GM19452 (cell line): ENCODE data around the gene IGFBP2.

ENCODE experiments used
- ATAC-seq: cut with Tn5 transposase; IDR thresholded peaks from one replicate; pipeline ENCODE4 v1.9.1; 2021; ENCODE audit not compliant: unreplicated experiment

IGFBP2 gene

DNA sequence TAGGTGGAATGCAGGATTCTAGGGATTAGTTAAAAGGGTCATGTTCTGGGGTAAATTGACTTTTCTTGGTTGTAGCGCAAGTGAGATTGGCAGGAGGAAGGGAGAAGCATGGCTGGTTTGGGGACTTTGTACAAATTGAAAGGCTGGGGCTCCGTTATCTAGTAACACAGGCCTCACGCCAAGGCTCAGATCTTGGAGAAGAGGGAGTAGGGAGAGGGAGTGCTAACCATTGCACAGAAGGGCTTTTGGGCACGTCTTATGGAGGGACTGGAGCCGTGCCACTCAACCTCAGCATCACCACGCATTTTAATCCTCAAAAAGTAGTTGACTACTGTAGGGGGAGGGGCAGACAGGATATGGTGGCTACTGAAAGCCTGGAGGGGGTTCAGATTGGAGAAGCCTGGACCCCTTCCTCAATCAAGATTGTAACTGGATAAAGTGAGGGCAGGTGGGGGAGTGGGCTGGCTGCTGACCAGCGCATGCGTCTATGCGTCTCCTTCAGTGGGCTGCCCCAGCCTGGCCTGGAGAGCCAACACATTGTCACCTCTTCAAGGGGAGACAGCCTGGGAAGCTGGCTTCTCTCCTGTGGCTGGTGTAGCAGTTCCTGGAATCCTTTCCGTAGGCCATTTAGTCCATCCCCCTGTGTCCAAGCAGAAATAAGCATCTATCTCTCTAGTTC lies 47.9 kb downstream of the IGFBP2 start:
- no peak for ATAC-seq

DNA sequence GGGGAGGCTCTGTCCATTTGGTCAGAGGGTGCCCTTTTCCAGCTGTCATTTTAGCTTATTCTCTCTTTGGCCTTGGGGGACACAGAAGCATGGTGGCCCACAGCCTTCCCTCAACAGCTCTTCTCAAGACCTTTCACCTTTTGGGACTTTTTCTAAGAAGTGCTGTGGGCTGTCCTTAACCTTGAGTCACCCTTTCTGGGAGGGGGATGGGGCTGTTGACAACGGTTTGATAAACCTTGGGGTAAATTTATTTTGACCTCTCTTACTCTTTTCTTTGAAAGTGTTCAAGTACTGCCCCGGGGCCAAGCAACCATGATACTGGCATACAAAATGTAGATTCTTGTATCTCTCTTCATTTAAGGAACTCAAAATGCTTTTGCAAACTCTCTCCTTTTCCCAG lies 48.5 kb downstream of the IGFBP2 start:
- ATAC-seq = no peak

DNA sequence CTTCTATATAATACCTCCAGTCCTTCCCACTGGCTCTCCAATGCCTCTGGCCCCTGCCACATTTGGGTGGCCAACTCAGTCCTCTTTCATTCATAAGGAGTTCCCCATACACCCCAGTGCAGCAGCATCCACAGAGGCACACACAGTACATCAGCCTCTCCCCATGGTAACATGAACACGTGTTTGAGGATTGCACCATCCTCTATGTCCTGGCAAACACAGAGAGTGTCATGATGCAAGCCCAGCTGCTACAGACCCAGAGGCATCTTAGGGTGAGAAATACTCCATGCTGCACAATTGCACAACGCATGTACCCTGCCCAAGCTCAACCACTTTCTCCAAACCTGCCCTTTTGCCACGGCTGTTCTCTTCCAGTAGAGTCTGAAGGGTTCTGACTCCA lies 50.6 kb downstream of the IGFBP2 start:
- ATAC-seq = no peak

DNA sequence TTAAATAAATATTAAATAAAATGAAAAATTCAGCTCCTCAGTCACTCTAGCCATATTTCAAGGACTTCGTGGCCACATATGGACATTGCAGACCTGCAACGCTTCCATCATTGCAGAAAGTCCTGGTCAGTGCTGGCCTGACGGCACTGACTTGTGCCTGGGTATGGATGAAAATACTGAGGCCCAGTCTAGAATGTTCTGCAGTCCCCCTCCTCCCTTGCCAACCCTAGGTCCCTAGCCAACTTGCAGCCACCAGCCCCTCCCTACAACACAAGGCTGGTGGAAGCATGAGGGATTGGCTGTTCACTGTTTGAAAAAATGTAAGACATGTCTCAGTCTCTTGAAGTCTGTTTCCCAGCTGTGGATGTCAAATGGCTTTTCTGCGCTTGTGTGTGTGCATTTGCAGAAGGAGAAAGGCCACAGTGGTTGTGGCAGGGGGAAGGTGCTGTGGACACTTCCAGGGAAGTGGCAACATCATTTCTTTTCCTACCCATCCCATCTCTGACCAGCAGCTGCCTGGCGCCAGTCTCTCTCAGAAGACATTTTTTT lies 52.2 kb downstream of the IGFBP2 start:
- no peak for ATAC-seq

DNA sequence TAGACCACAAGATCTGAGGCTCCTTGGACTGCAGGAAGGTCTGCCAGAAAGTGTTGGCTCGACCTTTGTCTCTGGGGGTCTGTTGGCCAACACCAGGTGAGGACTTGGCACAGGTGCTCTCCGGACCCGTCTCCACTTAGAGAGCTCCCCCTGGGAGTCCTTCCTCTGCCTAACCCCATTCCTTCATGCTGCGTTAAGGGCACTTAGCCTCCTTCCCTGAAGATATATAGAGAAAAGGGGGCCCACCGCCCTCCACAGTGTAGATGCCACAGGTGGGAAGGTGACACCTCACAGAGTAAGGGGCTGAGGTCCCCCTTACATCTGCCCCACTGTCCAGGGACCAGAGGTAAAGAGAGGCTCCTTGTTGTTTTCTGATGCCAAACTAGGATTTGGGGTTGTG lies 53.9 kb downstream of the IGFBP2 start:
- no peak for ATAC-seq

DNA sequence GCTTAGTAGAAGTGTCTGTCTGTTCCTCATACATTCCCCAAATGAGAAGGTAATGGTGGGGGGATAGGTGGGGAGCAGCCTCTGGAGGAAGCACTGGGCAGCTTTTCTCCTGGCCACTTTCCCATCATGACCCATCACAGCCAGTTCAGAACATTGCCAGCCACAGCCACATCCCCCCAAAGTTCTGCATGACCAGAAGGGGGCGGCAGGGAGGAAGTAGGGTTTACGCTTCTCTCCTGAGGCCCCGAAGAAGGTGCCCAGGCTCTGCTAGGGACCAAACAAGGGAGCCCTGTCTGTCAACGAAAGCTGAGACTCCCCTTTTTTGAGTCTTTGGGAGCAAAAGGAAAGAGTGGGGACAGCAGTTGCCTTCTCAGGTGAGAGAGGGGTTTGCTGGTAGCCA lies 54.4 kb downstream of the IGFBP2 start:
- no peak for ATAC-seq

DNA sequence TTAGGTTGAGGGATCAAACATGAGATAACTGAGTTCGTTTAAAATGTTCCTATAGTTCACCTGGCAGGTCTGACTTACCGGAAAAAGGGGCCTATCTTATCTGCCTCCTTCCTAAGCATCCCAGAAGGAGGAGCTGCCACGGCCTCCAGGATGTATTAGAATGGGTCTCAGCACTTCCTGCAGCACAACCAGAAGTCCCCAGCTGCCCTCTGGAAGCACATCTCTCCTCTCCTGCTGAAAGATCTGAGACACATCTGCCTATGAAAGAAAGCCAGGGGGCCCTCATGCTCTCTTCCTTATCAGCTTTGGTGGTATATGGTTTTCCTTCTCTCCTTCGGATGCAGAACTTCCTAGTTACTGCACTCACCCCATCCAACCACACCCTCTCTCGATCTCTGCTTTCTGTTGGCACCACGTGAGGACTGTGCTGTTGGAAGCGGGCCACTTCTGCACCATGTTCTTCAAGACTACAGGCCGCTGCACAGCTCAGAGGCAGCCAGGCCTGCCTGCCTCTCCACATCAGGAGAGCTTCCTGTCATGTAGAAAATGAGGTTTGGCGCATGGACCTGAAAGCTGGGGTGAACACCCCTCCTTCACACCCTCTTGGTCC lies 55.6 kb downstream of the IGFBP2 start:
- ATAC-seq = no peak

DNA sequence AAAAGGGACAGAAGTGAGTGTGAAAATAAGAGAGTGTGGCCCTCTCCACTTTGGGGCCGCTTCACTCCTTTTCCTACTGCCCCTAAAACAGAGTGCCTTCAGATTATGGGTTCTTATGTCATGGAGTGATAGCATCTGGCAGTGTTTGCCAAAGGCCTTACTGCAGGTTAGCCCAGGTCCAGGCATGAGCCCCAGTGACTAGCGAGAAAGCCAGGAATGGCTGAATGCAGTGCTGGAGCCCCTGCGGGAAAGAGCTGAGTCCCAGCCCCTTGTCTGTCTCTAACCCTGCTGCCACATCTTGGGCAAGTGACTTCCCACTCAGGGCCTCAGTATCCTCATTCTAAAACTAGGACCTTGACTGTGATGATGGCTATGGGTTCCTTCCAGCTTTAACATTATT lies 56.2 kb downstream of the IGFBP2 start:
- no peak for ATAC-seq

DNA sequence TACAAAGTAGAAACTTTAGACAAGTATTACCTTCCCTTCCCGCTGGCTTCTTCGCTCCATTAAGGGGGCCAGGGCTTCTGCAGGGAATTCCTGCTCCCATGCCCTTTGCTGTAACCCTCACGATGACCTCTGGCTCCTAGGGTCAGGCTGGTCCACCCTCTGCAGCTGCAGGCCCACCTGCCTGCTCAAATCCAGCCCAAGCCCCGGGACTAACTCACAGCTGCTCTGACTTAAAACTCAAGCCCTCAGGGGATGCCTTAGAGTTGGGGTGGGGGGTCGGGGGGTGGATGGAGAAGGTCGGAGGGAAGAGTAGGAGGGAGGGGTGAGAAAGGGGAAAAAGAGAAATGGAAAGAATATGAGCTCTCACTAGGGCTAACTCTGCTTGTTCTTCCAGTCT lies 57.2 kb downstream of the IGFBP2 start:
- ATAC-seq = no peak

DNA sequence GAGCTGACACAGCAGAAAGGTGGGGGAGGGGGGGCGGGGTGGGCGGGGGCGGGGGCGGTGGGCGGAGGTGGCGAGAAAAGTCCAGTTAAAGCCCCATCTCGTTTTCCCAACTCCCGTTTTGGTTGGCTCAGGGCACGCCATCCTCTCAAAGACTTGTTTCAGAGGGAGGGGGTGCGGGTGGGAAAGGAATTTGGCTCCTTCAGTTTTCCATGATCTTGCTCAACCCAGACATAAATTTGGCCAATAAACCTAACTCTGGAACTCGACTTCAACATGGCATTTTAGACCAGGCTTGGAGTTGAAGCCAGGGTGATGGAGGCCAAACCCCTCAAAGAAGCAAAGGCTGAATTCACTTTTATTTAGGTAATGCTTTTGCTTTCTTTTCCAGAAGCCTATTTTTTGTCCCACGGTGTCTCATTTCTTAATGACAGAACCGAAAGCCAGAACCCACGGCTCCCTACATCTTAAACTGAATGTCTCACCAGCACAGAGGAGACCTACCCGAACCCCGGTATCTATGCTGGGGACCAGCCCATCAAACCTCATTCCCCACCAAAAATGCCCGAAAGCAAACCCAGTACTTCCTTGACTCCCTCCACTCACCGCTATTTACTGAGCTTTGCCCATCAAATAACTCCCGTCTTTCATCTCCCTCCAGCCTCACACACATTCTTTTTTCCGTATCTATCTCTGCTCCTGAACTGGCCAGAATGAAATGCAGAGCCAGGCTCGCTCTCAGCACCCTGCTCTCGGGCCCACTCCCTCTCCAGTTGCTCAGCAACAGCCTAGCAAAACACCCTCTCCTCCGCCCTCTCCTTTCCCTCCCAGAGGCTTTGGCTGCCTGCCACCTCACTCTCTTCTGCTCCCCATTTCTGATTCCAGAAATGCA lies 57.9 kb downstream of the IGFBP2 start:
- ATAC-seq = no peak

DNA sequence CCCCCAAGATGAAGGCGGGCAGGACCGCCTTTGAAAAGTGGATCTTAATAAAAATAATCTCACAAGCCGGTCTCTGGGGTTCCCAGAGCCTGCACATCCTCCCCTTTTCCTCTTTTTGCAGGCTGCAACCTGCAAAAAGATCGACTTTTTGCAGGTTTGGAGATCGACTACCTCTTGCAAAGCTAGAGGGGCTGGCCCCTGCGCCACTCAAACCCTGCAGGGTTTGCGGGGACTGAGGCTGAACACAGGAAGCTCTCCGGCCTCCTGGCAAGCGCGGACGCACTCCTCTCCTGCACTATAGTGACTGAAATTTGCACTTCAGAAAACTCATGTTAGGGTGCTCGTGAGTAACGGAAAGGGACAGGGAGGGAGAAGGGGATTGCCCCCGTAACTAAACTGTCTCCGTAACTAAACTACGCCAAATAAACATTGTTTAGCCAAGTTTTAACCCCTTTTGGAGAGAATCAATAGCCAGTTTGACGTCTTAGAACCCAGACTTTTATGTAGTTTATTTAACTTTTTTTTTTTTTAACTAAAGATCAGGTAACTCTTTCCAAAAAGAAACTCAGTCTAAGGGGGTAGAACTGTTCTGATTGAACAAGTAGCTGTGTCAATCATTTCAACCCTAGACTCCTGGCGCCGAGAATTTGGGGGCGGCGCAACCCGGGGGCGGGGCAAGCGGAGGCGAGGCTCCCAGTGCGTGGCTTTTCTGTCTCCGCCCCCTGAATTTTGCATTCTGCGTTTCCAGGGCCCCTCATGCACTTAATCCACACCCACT lies 59.6 kb downstream of the IGFBP2 start:
- ATAC-seq = no peak

DNA sequence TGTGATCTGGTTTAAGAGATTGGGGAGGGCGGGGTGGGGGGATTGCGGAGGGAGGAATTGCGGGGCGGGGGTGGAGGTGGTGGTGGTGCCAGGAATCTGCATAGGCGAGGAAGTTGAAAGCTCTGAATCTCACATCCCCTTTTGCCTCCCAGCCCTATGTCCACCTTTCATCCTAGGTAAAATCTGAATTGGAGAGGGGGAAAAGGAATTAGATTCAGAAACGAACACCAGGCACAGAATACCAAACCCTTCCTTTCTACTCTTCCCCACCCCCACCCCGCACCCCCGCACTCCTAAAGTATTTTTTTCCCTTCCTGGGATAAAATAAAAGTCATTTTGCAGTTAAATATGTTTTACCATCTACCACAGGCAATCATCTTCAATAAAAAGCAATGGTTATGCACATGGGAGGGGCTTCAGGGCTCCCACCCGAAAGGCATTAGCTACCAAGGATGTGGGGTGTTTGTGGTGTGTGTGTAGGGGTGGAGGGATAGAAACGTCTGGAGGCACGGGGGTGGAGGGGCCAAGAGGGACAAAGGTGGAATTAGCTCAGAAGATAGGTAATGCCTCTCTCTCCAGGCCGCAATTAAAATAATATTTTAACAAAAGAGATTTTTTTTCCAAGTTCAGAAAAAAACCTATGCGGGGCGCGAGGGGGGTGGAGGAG lies 60.3 kb downstream of the IGFBP2 start:
- no peak for ATAC-seq

DNA sequence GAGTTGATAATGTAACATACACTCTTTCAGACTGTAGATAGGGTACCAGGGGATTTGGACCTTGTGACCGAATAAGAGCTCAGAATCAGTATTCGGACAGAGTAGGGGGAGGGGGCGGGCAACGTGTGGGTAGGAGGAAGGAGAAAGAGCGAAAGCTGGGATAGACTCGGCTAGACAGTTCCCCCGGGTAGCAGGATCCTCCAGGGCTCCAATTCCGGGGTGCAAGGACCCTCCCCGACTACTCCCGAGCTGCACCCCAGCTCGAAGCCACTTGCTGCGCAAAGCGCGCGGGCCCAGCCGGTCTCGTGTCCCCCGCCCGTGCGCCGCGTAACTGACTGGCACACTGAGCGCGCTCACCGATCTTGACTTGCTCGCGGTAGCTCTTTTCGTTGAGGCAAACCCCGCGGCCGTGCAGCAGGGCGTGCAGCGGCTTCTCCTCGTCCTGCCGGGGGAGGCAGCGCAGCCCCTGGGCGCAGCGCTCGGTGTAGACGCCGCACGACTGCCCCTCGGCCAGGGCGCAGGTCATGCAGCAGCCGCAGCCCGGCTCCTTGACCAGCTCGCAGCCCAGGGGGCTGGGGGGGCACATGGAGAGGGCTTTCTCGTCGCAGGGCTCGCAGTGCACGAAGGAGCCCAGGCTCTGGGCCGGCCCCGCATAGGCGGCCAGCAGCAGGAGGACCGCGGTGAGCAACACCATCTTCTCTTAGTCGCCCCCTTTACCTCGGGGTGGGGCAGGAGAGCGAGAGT lies 61.0 kb downstream of the IGFBP2 start:
- ATAC-seq = no peak

DNA sequence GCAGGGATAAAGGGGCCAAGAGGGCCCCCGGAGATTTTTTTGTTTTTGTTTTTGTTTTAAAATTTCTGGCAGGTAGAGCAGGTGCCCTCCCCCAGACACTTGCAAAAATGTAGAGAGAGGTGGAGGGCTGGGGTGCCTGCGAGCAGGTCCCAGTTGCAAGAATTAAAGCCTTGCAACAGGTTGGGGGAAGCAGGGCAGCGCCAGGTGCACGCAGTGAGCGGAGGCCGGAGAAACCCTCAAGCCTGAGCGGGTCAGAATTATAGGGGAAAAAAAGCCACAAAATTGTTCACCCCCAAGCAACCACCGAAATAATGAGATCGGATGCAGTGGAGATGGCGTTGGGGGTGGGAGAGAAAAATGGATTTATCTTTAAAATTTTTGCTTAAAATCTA lies 61.6 kb downstream of the IGFBP2 start:
- no peak for ATAC-seq

DNA sequence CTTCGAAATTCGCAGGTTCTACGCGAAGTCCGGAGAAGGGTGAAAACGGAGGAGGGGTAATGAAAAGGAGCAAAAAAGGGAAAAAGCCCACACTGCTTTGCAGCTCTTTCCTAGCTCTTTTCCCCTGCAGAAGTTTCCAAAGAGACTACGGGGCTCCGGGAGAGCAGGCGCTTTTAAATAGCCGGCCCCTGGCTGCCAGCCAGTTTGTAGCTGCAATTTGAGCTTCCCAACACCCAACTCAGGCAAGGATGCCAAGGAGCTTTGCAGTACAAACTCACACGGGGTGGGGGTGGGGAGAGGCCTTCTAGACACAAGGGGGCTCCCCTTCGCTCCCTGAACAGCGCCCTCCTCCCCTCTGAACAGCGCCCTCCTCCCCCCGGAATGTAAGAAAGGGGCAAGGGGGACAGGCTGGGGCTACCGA lies 62.2 kb downstream of the IGFBP2 start, which contains the start of gene IGFBP5:
TSS of gene IGFBP5 (minus strand) at position 149 of the 421 bp plus-strand sequence. CDS start 774 bp downstream, outside the sequence.
- ATAC-seq = no peak

DNA sequence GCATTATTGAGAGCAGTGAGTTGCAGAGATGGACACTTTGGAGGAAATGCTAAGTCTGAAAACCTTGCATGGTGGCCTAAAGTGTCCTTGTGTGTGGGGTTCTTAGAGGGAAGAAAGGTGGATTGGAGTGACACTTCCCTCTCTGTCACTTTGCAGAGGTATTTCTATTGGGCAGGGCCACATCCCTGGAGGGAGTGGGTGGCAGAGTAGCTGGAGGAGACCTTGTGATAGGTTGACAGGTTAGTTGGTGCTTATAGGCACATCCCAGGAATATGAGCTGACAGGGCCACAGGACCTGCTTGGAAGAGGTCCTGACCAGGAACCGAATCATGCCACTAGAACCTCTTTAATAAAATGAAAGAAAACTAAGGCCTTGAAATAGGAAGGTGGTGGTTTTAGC lies 63.1 kb downstream of the IGFBP2 start:
- ATAC-seq = no peak

DNA sequence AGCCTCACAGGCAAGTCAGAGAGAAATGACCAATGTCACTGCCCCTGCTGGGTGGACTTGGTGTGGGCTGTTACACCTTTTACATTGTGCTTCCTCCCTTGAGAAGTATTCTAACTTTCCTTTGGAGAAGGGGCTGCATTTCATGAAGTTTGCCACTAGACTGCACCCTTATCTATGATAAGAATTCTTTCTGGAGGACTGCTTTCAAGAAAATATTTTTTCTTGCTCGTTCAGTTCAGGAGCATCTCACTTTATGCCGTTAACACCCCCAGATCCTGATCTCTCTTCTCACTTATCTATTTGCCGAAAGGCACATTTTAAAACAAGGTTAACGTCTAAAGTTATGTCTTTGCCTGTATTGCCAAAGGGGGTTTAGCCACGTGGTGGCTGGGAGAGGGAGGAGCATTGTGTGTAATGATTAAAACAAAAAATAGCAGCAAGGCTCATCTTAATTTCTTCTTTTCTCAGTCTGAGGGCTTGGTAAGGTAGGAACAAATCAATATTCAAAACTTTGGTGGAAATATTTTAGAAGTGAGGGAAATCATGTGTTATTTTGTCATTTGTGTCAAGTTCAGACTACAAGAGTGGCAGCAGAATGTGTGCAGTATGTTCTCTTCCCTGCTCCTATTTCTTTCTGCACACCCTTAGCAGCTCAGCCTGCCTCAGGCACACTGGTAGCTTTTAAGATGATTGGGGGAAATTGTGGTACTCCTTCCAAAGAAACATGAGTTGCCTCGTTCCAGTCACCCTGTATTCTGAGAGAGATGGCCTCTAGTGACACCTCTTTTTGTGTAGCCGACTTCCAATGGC lies 63.7 kb downstream of the IGFBP2 start:
- ATAC-seq = no peak

DNA sequence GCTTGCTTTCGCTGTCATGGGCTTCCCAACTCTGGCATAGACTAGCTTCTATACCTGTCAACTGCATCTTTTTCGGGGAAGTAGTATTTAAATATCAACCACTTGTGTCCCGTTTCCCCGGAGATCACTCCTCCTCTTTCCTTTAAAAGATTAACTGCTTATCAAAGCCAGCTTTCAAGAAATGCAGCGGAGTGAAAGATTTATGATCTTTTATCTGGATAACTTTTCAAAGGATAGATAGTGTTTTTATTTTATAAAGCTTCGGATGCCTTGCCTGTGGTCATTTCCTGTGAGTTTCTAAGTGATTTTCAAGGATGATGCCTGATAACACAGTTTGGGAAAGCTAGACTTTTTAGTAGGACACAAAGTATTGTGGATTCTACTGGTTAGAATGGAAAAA lies 65.1 kb downstream of the IGFBP2 start:
- no peak for ATAC-seq

DNA sequence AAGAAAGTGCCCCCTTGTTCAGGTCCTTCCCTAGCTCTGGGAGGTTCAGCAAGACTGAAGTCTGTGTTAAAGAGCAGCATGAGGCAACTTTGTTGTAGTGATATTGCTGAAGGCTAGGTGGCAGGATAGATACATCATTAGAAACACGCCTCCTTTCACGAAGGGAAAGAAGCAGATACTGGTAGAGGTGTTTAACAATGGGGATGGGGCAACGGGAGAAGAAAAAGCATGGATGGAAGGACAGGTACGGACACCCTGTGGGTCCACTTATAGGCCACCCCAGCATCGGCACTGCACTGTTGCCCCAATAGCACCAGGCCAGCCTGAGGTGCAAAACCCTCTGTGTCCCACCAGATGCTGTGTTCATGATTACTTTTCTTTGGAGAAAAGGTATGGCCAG lies 65.7 kb downstream of the IGFBP2 start:
- no peak for ATAC-seq
